Upper lobe of left lung (tissue), 4 donors: ENCODE results near the gene SECTM1.

ENCODE experiments used
- POLR2A ChIP-seq, 4 donors: fragments of 450-650 bp; IDR thresholded peaks; one replicate each; pipeline ENCODE4 v1.5.1; 2016 to 2017; ENCODE audit warnings: antibody characterized with exemption in 4 of 4, mild to moderate bottlenecking in 2 of 4
- POLR2AphosphoS5 ChIP-seq, 2 donors: sonication (generic); formaldehyde crosslinking; IDR thresholded peaks; one replicate each; pipeline ENCODE4 v1.5.1; 2017; ENCODE audit warnings: antibody characterized with exemption in 2 of 2
- TF ChIP-seq, protein P1 (sequence below), 6 experiments: fragments of 450-650 bp in 4 of 6; fragments of 200-600 bp in 2 of 6; sonication (generic) in 2 of 6; IDR thresholded peaks; one replicate each; pipeline ENCODE4 v1.5.1; 2016 to 2019; ENCODE audit warnings: antibody characterized with exemption in 6 of 6

DNA sequence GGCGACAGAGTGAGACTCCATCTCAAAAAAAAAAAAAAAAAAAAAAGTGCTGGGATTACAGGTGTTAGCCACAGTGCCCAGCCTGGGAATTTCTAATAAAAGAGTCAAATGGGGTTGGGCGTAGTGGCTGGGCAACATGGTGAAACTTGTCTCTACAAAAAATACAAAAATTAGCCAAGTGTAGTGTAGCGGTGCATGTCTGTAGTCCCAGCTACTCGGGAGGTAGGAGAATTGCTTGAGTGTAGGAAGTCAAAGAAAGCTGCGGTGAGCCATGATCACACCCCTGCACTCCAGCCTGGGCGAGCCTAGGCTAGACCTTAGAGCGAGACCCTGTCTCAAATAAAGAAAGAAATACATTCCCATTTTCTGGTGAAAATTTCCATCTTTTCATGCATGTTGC, 35.6 kb upstream of the SECTM1 start:
- TF ChIP-seq POLR2AphosphoS5 (IDR thresholded peaks at IDR 0.05) (no peak), POLR2A (IDR thresholded peaks at IDR 0.05) (no peak)
- TF ChIP-seq, protein P1, sequence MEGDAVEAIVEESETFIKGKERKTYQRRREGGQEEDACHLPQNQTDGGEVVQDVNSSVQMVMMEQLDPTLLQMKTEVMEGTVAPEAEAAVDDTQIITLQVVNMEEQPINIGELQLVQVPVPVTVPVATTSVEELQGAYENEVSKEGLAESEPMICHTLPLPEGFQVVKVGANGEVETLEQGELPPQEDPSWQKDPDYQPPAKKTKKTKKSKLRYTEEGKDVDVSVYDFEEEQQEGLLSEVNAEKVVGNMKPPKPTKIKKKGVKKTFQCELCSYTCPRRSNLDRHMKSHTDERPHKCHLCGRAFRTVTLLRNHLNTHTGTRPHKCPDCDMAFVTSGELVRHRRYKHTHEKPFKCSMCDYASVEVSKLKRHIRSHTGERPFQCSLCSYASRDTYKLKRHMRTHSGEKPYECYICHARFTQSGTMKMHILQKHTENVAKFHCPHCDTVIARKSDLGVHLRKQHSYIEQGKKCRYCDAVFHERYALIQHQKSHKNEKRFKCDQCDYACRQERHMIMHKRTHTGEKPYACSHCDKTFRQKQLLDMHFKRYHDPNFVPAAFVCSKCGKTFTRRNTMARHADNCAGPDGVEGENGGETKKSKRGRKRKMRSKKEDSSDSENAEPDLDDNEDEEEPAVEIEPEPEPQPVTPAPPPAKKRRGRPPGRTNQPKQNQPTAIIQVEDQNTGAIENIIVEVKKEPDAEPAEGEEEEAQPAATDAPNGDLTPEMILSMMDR (IDR thresholded peaks at IDR 0.05): no peak
